Liver (tissue), 3 donors: ENCODE data around the gene CELF2.

Experiments
- ATF3 ChIP-seq: IDR thresholded peaks from 2 replicates; pipeline ENCODE4 v1.6.1; 2016; ENCODE audit warnings: antibody characterized with exemption
- CTCF ChIP-seq: fragments of 150-350 bp; IDR thresholded peaks from 2 replicates; pipeline ENCODE4 v1.5.1; 2017; ENCODE audit warnings: improper control_type of control experiment, low read depth, low read length; ENCODE audit not compliant: missing input control
- GABPA ChIP-seq, 2 donors: IDR thresholded peaks in 1 of 2; conservative IDR thresholded peaks in 1 of 2; 2 replicates each; pipeline ENCODE4 v1.6.1; 2016; ENCODE audit warnings: antibody characterized with exemption in 2 of 2, mild to moderate bottlenecking in 1 of 2, moderate library complexity in 1 of 2
- JUND ChIP-seq, 2 donors: IDR thresholded peaks; 2 replicates each; pipeline ENCODE4 v1.6.1; 2016; ENCODE audit warnings: antibody characterized with exemption in 2 of 2
- RAD21 ChIP-seq, 2 donors: IDR thresholded peaks; 2 replicates each; pipeline ENCODE4 v1.6.1; 2016; ENCODE audit warnings: antibody characterized with exemption in 2 of 2, mild to moderate bottlenecking in 2 of 2
- REST ChIP-seq: IDR thresholded peaks from 2 replicates; pipeline ENCODE4 v1.6.1; 2016; ENCODE audit warnings: antibody characterized with exemption, mild to moderate bottlenecking
- SP1 ChIP-seq: IDR thresholded peaks from 2 replicates; pipeline ENCODE4 v1.6.1; 2018; ENCODE audit warnings: antibody characterized with exemption, mild to moderate bottlenecking
- TAF1 ChIP-seq: conservative IDR thresholded peaks from 2 replicates; pipeline ENCODE4 v1.6.1; 2016; ENCODE audit warnings: antibody characterized with exemption, mild to moderate bottlenecking
- YY1 ChIP-seq: IDR thresholded peaks from 2 replicates; pipeline ENCODE4 v1.6.1; 2016; ENCODE audit warnings: antibody characterized with exemption, mild to moderate bottlenecking
- ZBTB33 ChIP-seq: IDR thresholded peaks from 2 replicates; pipeline ENCODE4 v1.6.1; 2016; ENCODE audit warnings: antibody characterized with exemption
- donor health status: healthy.
- donor health status: healthy.

GRCh38 chr10:11358011-11358410, 340.3 kb downstream of the CELF2 start:
- TF ChIP-seq JUND (IDR thresholded peaks at IDR 0.05) (no peak), CTCF (no peak), ZBTB33 (no peak), ATF3 (no peak), TAF1 (no peak), RAD21 (IDR thresholded peaks at IDR 0.05) (no peak), GABPA (IDR thresholded peaks at IDR 0.05 in 1 of 2, conservative IDR thresholded peaks at IDR 0.05 in 1 of 2) (no peak), YY1 (no peak), REST (no peak), SP1 (no peak)
